IPS-18a (cell line): ENCODE results near the gene MRAS.

ENCODE experiments used
- H3K27ac ChIP-seq: one replicate; pipeline ENCODE4 v1.5.1; 2013; ENCODE audit warnings: low read length
- H3K27me3 ChIP-seq: one replicate; pipeline ENCODE4 v1.6.1; 2013; ENCODE audit warnings: mild to moderate bottlenecking, low read length; ENCODE audit not compliant: control insufficient read depth, insufficient read depth
- H3K36me3 ChIP-seq: one replicate; pipeline ENCODE4 v1.6.1; 2013; ENCODE audit warnings: low read depth, low read length; ENCODE audit not compliant: control insufficient read depth
- H3K4me1 ChIP-seq: one replicate; pipeline ENCODE4 v1.6.1; 2013; ENCODE audit warnings: low read depth, low read length; ENCODE audit not compliant: control insufficient read depth
- H3K4me3 ChIP-seq: one replicate; pipeline ENCODE4 v1.5.1; 2013; ENCODE audit warnings: low read length
- H3K9ac ChIP-seq: one replicate; pipeline ENCODE4 v1.6.1; 2013; ENCODE audit warnings: mild to moderate bottlenecking, low read length, moderate library complexity
- H3K9me3 ChIP-seq: one replicate; pipeline ENCODE4 v1.6.1; 2013; ENCODE audit warnings: low read depth, low read length; ENCODE audit not compliant: control insufficient read depth

Gene MRAS

DNA sequence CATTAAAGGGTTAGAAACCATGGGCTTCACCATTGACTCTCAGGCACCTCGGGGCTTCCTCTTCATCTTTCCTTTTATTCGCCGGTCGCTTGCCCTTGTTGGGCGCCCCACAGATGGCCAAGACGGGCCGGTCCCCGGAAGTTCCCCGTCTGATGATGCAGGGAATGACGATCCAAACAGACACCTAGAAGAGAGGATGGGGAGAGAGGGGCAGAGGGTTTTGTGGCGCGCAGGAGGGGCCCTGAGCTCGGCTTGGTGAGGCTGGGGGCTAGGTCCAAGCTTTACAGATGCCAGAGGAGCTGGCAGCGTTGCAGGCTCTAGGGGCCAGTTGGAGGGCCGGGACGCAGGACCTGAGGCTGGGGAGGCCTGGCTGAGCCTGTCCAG lies 85.5 kb downstream of the MRAS start:
- Histone ChIP-seq H3K36me3 (no peaks in the 10 kb centered on the region), H3K9me3 (no peaks in the 10 kb centered on the region), H3K9ac (no peak overlapping the region), H3K4me3 (peak overlapping the region; percentile 76), H3K27me3 (peaks cover 49% of the 10 kb centered on the region), H3K27ac (no peak overlapping the region), H3K4me1 (no peaks in the 10 kb centered on the region)

- Histone ChIP-seq H3K4me1 (no peaks in the 10 kb centered on the region), H3K4me3 (peak within 1 kb of the TSS; percentile 76)
These were observed 86.0 kb downstream of the MRAS start, which contains the start of gene ESYT3 for GRCh38 chr3:138434276-138434874. TSS of gene ESYT3 (plus strand) at chr3:138434616. CDS start at chr3:138434799, 183 bp downstream.

GRCh38 chr3:138434875-138435772 lies 86.7 kb downstream of the MRAS start:
- Histone ChIP-seq H3K4me1 (no peaks in the 10 kb centered on the region), H3K9ac (peak overlapping the region; percentile 44), H3K27ac (no peak overlapping the region), H3K36me3 (no peaks in the 10 kb centered on the region), H3K27me3 (peaks cover 49% of the 10 kb centered on the region), H3K4me3 (peak overlapping the region; percentile 76), H3K9me3 (no peaks in the 10 kb centered on the region)

More at GRCh38 chr3:138434276-138434874, 86.0 kb downstream of the MRAS start, which contains the start of gene ESYT3:
- no peak within 1 kb of the TSS for H3K27ac ChIP-seq
- no peaks in the 10 kb centered on the region for H3K9me3 ChIP-seq
- no peaks in the 10 kb centered on the region for H3K36me3 ChIP-seq
- H3K27me3 ChIP-seq: peaks cover 49% of the 10 kb centered on the region
- peak within 1 kb of the TSS; percentile 44 for H3K9ac ChIP-seq

- Histone ChIP-seq H3K4me1 (no peaks in the 10 kb centered on the region), H3K36me3 (no peaks in the 10 kb centered on the region), H3K4me3 (peak overlapping the region; percentile 76), H3K27me3 (peaks cover 49% of the 10 kb centered on the region), H3K9ac (no peak overlapping the region), H3K27ac (no peak overlapping the region), H3K9me3 (no peaks in the 10 kb centered on the region)
These were observed 87.5 kb downstream of the MRAS start for GRCh38 chr3:138435840-138436239.

DNA sequence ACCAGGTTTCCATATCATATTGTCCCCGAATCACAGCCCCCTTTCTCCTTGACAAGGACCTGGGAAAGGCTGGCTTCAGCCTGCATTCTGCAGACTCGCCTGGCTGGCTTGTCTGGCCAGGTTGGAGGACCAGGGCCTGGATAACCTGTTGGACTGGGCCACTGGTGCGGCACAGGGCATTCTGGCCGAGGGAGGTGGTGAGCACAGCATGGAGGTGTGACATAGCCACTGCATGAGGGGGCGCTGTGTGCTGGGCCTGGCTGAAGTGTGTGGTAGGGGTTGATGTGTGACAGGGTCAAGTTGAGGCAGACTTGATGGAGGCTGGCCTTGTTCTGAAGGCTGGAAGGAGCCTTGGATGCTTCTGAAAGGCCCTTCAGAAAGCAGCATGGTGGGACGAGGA lies 88.9 kb downstream of the MRAS start:
- no peaks in the 10 kb centered on the region for H3K36me3 ChIP-seq
- H3K4me3 ChIP-seq: no peak overlapping the region
- no peaks in the 10 kb centered on the region for H3K9me3 ChIP-seq
- H3K4me1 ChIP-seq: no peaks in the 10 kb centered on the region
- peaks cover 49% of the 10 kb centered on the region for H3K27me3 ChIP-seq
- no peak overlapping the region for H3K27ac ChIP-seq
- H3K9ac ChIP-seq: no peak overlapping the region

DNA sequence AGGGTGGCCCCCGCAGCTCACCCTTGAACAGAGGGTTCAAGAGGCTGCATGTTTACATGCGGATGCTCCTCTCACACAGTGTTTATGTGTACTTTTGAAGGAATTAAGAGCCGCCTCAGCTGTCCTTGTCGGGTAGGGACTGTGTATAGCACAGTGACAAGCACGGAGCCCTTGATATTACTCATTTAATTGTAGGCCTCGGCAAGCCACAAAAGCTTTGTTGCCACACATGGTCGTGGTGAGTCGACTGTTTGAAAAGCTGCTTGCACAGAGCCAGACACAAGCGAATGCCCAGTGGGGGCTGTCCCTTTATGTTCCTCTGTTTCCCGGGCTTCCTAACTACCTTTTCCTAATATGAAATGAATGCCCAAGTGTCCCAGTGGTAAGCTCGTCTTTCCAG lies 90.5 kb downstream of the MRAS start:
- Histone ChIP-seq H3K9ac (no peak overlapping the region), H3K27me3 (peaks cover 33% of the 10 kb centered on the region), H3K4me3 (no peak overlapping the region), H3K4me1 (no peaks in the 10 kb centered on the region), H3K36me3 (no peaks in the 10 kb centered on the region), H3K9me3 (no peaks in the 10 kb centered on the region), H3K27ac (no peak overlapping the region)

GRCh38 chr3:138439646-138440045 lies 91.3 kb downstream of the MRAS start:
- no peaks in the 10 kb centered on the region for H3K36me3 ChIP-seq
- no peak overlapping the region for H3K27ac ChIP-seq
- H3K9ac ChIP-seq: no peak overlapping the region
- H3K9me3 ChIP-seq: no peaks in the 10 kb centered on the region
- H3K4me3 ChIP-seq: no peak overlapping the region
- H3K4me1 ChIP-seq: no peaks in the 10 kb centered on the region
- peaks cover 26% of the 10 kb centered on the region for H3K27me3 ChIP-seq

- Histone ChIP-seq H3K36me3 (no peaks in the 10 kb centered on the region), H3K27ac (no peak overlapping the region), H3K4me3 (no peak overlapping the region), H3K4me1 (no peaks in the 10 kb centered on the region), H3K9me3 (no peaks in the 10 kb centered on the region), H3K9ac (no peak overlapping the region), H3K27me3 (peaks cover 21% of the 10 kb centered on the region)
These were observed 91.7 kb downstream of the MRAS start for GRCh38 chr3:138440121-138440521.

- Histone ChIP-seq H3K36me3 (no peaks in the 10 kb centered on the region), H3K4me1 (no peaks in the 10 kb centered on the region), H3K9me3 (no peaks in the 10 kb centered on the region), H3K9ac (no peak overlapping the region), H3K4me3 (no peak overlapping the region), H3K27ac (no peak overlapping the region), H3K27me3 (peaks cover 16% of the 10 kb centered on the region)
These were observed 92.2 kb downstream of the MRAS start for GRCh38 chr3:138440596-138440995.

- peaks cover 10% of the 10 kb centered on the region for H3K27me3 ChIP-seq
- H3K4me3 ChIP-seq: no peak overlapping the region
- no peaks in the 10 kb centered on the region for H3K4me1 ChIP-seq
- no peak overlapping the region for H3K27ac ChIP-seq
- H3K36me3 ChIP-seq: no peaks in the 10 kb centered on the region
- no peaks in the 10 kb centered on the region for H3K9me3 ChIP-seq
- H3K9ac ChIP-seq: no peak overlapping the region
These were observed 92.9 kb downstream of the MRAS start for GRCh38 chr3:138441256-138441655.

DNA sequence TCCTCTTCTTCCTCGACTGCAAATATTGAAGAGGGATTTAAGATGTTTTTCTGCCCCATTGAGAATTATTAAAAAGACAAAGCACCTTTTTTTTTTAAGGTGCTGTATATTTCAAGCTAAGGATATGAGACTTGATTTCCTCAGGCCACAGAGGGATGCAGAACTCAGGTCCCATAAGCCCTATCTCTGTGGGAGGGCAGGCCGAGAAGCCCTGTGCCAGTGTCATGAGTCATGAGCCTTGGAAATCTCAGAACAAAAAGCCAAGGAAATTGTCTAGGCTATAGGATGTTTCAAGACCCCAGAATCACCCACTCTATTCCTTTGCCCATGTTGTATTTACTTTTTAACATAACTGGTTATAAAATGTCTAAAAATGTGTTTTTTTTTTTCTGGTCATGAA lies 93.4 kb downstream of the MRAS start:
- H3K4me1 ChIP-seq: no peaks in the 10 kb centered on the region
- H3K27me3 ChIP-seq: peaks cover 5% of the 10 kb centered on the region
- H3K36me3 ChIP-seq: no peaks in the 10 kb centered on the region
- no peaks in the 10 kb centered on the region for H3K9me3 ChIP-seq
- H3K27ac ChIP-seq: no peak overlapping the region
- no peak overlapping the region for H3K9ac ChIP-seq
- H3K4me3 ChIP-seq: no peak overlapping the region
